GM21723 (cell line): Measurements from ENCODE around the gene LEUTX.
"Not testable (repeated sequence)": the region's sequence is repeated elsewhere in the genome, so short reads cannot be mapped to it uniquely, and the experiment has no call there.

Experiments used
- ATAC-seq: cut with Tn5 transposase; IDR thresholded peaks from one replicate; pipeline ENCODE4 v1.9.1; 2021; ENCODE audit warnings: mild to moderate bottlenecking, moderate library complexity; ENCODE audit not compliant: unreplicated experiment

Gene LEUTX, protein sequence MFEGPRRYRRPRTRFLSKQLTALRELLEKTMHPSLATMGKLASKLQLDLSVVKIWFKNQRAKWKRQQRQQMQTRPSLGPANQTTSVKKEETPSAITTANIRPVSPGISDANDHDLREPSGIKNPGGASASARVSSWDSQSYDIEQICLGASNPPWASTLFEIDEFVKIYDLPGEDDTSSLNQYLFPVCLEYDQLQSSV

DNA sequence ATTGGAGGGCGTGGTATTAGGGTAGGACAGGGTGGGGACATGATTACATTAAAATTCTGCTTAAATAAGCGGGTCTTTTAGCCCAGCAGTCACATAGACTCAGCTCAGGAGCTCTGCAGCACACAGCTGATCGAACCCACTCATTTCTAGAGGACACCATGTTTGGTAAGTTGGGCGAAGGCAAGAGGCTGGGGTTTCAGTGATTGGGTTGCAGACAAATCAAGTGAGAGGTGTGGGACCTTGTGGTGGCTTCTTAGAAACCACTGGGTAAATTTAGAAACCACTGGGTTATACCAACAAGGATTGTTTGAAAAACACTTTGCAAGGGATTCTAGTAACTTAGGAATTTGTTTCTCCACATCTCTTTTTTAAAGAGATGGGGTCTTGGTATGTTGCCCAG lies at the start of gene LEUTX:
LEUTX (plus strand) TSS at position 92 of the 400 bp plus-strand sequence; CDS start at position 159, 67 bp downstream.
- no peak for ATAC-seq

DNA sequence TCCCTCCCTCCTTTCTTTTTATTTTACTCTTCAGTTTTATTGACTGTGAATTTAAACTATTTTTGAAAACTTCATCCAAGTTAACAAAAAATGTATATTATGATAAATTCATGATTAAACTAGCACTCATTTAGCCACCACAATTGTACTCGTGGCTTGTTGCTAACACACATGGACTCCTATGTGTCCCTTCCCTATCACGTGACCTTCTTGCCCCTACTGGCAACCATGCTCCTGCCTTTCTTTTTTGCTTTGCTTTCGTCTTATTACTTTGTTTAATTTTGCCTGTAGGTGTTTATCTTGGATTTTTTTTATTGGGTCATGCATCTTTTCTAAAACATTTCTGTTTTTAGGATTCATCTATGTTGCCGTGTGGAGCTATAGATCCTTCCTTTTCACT lies 49.1 kb upstream of the LEUTX start:
- ATAC-seq = no peak

DNA sequence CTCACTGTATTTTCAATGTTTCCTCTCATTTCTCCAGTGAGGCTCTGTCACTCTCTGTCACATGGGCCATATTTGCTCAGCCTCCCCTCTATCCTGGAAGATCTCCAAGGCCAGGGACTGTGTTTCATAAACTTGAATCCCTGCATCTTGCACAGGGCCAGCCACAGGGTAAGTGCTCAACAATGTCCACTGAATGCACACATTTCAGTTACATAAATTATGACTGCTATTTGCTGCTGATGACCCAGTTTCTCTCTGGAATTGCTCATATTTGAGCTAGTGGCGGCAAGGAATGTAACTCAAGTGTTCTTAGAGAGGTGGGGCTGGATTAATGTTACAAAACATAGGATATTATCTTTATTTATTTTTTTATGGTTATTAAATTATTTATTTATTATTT lies 47.0 kb upstream of the LEUTX start:
- ATAC-seq = no peak

DNA sequence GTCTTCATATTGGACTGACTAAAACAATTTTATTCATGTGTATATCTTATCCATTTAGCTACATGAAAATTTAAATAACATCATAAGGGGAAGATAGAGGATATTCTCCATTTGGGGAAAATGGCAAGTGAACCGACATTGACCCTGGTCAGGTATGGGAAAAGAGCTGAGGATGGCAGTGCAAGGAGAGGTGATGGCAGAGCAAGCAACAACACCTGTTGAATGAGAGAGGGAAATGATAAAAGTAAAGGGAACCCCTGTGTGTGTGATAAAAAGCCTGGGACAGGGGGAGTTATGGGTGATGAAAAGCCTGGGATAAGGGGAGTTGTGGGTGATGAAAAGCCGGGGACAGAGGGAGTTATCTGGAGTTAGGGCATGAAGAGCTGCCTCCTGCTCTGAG lies 44.8 kb upstream of the LEUTX start:
- ATAC-seq = no peak

GRCh38 chr19:39735688-39736087 lies 43.0 kb upstream of the LEUTX start:
- ATAC-seq = no peak

DNA sequence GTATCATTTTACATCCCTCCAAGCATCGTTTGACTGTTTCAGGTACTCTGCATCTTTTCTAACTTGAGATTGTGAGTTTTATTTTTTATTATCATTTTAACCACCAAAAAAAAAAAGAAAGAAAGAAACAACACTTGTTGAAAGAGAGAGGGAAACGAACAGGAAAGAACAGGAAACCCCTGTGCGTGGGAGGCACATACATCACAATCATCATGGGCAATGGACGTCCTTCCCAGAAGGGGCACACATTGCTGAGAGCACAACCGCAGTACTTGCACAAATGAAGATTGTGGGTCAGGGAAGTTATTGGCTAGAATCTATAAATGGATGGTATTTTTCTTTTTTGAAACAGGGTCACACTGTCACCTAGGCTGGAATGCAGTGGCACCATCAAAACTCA lies 42.6 kb upstream of the LEUTX start:
- ATAC-seq = no peak

DNA sequence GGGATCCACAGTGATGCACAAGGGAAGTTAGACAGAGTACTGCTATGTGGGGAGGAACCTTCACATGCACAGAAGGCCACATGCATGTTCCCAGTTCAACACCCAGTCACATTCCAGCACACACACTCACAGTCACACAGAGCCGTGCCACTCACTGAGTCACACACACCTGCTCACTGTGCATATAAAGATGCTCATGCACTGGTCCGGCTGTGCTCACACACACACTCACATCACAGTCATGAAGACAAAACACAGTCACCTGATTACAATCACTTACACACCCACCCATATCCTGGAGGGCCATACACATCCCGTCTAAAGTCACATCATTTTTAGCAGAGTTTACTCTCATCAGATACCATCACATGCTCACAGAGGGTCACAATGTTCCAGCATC lies 41.3 kb upstream of the LEUTX start:
- no peak for ATAC-seq

GRCh38 chr19:39737891-39738290 lies 40.8 kb upstream of the LEUTX start, which contains the start of gene CLC:
Gene CLC (minus strand): TSS chr19:39738029. CDS start chr19:39737952, 77 bp downstream.
- no peak for ATAC-seq

GRCh38 chr19:39738814-39739213 lies 39.8 kb upstream of the LEUTX start:
- ATAC-seq = no peak

DNA sequence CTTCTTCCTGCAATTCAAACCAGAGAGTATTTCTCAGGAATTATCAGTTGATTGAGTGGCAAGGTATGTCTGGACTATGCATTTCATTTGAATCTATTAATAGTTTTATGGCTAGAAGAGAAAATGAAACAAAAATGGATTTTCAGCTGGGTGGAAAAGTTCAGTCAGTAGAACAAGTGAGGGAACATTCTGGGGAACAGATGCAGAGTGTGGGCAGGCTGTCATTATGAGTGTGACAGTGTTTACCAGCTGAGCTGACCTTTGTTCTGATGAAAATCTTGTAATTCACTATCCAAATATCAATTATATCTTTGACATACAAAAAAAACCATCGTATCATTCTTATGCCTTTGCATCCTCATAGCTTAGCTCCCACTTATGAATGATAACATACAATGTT lies 38.3 kb upstream of the LEUTX start:
- no peak for ATAC-seq

- no peak for ATAC-seq
These were observed 33.0 kb upstream of the LEUTX start for GRCh38 chr19:39745643-39746042.

DNA sequence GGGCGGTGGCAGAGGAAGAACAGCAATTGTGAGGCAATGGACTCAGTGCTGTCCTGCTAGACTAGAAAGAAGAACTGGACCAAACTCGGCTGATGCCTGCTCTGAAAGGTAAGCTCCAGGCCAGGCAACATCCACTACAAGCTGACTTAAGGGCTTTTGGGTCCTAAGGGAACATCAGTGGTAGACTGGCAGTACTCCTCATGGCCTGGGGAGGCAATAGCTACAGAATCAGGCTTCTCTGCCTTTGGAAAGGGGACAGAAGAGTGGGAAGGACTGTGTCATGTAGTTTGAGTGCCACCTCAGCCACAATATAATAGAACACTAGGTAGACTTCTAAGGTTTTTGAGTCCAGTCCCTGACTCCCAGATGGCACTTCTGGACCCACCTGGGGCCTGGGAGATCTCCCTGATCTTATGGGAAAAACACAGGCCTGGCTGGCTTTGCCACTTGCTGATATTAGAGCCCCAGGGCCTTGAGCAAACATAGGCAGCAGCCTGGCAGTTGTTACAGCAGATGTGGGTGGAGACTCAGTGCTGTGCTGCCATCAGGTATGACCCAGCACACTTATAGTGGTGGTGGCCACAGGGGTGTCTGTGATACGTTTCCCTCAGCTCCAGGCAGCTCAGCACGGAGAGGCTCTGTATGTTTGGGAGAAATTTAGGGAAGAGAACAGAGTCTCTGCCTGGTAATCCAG lies 31.7 kb upstream of the LEUTX start:
- ATAC-seq = no peak

GRCh38 chr19:39749981-39750380 lies 28.7 kb upstream of the LEUTX start:
- ATAC-seq = no peak

- no peak for ATAC-seq
These were observed 26.3 kb upstream of the LEUTX start for GRCh38 chr19:39752390-39752789.

DNA sequence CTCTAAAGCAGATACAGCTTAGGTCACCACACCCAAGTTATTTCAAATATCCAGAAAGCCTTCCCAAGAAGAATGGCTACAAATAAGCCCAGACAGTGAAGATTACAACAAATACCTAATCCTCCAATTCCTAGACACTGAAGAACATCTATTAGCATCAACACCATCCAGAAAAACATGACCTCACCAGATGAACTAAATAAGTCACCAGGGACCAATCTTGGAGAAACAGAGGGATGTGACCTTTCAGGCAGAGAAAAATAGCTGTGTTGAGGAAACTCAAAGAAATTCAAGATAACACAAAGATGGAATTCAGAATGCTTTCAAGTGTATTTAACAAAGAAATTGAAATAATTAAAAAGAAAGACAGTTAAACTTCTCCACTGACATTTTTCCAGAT lies 25.9 kb upstream of the LEUTX start:
- ATAC-seq = no peak

DNA sequence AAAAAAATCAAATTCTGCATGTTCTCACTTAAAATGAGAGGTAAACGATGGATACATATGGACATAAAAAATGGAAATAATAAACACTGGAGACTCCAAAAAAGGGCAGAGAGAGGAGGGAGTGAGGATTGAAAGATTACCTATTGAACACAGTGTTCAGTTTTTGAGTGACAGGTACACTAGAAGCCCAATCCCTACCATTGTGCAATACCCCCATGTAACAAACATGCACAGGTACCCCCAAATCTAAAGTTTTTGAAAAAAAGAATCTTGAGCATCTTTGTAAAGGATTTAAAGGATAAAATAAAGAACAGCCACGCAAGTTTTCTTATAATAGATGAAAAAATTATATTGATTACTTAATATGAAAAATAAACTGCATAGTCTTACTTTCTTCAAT lies 24.1 kb upstream of the LEUTX start:
- no peak for ATAC-seq

DNA sequence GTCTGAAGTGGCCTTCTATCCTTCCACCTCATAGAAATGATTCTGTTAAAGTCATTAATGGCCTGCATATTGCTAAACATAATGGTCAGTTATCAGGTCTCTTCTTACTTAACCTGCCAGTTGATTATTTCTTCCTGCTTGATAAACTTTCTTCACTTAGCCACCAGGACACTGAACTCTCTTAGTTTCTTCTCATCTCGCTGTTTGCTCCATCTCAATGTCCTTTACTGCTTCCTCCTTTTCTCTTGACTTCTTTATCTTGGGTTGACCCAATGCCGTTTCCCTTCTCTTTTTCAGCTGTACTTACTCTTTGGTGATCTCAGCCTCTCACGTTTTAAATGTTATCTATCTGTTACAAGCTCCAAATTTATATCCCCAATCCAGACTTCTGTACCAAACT lies 23.7 kb upstream of the LEUTX start:
- ATAC-seq = no peak

DNA sequence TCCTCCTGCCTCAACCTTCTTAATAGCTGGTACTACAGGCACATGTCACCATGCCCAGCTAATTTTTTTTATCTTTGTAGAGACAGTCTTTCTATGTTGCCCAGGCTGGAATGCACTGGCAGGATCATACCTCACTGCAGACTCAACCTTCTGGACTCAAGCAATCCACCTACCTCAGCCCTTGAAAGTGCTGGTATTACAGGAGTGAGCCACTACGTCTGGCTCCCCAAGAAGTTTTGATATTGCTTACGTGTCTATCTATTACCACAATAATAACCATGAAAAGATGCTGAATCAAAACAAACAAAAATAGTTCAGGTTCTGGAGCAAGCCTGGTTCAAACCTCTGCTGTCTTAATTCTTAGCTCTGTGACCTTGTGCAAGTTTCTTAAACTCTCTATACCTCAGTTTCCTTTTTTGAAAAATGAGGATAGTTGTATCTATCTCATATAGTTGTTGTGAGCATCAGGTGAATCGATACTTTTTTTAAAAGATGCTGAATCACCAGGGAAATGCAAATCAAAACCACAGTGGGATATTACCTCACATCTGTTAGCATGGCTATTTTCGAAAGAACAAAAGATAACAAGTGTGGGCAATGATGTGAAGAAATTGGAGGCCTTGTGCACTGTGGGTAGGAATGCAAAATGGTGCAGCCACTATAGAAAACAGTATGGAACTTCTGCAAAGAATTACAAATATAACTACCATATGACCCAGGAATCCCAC lies 19.0 kb upstream of the LEUTX start:
- ATAC-seq = no peak

DNA sequence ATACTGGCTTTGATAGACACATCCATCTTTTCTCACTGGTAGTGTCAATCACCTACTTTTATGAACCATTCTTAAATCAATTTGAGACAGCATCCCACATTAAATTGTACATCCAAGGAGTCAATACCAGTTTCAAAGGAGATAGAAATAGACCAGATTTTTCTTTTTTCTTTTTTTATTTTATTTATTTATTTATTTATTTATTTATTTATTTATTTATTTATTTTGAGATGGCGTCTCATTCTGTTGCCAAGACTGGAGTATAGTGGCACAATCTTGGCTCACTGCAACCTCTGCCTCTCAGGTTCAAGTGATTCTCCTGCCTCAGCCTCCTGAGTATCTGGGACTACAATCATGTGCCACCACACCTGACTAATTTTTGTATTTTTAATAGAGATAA lies 16.8 kb upstream of the LEUTX start:
- not testable (repeated sequence) for ATAC-seq

GRCh38 chr19:39765091-39766076 lies 13.3 kb upstream of the LEUTX start:
- ATAC-seq = no peak

DNA sequence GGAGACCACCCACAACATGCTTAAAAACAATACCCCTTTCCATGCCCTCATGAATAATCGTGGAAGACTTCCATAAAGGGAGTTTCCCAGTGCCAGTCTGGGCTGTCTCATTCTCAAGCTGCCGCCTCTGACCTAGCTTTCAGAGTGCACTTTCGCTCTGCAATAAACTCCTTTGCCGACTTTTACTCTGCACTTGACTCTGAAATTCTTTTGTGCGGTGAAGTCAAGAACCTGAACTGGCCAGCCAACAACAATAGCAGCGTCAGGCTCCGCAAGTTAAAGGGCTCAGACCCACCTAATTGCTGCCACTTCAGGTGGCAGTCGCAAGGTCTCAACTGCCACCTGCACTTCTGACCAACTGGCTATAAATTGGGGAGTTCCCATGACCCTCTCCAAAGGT lies 10.3 kb upstream of the LEUTX start:
- ATAC-seq = no peak
